GM12873 (cell line): ENCODE data around the gene PLAU.
A peak's percentile ranks its signal among the peaks of the same experiment; 100 is the strongest.

Source experiments
- TF ChIP-seq, protein P1 (sequence below): IDR thresholded peaks from 2 replicates; pipeline ENCODE4 v1.5.1; 2012; ENCODE audit warnings: low read depth, mild to moderate bottlenecking, moderate library complexity, low read length, control low read depth; ENCODE audit not compliant: insufficient read depth; ENCODE audit errors: missing control alignments

PLAU gene

GRCh38 chr10:73866621-73867020, 44.3 kb upstream of the PLAU start:
- TF ChIP-seq, protein P1, sequence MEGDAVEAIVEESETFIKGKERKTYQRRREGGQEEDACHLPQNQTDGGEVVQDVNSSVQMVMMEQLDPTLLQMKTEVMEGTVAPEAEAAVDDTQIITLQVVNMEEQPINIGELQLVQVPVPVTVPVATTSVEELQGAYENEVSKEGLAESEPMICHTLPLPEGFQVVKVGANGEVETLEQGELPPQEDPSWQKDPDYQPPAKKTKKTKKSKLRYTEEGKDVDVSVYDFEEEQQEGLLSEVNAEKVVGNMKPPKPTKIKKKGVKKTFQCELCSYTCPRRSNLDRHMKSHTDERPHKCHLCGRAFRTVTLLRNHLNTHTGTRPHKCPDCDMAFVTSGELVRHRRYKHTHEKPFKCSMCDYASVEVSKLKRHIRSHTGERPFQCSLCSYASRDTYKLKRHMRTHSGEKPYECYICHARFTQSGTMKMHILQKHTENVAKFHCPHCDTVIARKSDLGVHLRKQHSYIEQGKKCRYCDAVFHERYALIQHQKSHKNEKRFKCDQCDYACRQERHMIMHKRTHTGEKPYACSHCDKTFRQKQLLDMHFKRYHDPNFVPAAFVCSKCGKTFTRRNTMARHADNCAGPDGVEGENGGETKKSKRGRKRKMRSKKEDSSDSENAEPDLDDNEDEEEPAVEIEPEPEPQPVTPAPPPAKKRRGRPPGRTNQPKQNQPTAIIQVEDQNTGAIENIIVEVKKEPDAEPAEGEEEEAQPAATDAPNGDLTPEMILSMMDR: no peak

GRCh38 chr10:73867126-73867807, 43.7 kb upstream of the PLAU start:
- TF ChIP-seq, protein P1: no peak

GRCh38 chr10:73867871-73868631, 42.9 kb upstream of the PLAU start:
- TF ChIP-seq, protein P1: no peak

DNA sequence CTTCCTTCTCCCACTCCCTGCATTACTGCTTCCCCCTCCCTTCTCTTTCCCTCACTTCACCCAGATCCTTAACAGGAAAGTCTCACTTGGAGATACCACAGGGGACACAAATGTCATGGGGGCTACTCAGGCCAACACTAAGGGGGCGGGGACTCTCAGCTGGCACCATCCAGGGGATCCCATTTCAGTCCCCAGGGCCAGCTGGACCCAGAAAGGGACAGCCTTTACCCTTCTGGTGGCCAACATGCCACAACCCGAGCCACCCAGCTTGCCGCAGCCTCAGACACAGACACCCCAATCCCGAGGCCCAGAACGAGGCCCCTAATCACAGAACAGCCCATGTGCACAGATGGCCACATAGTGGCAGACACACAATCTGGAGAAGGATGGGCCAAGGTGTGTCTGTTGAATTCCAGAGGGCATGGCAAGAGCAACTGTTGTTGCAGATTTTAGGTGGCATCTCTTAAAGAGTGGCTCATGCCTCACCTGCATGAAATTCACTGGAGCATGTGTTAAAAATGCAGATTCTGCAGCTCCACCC, 42.2 kb upstream of the PLAU start:
- TF ChIP-seq, protein P1: no peak

DNA sequence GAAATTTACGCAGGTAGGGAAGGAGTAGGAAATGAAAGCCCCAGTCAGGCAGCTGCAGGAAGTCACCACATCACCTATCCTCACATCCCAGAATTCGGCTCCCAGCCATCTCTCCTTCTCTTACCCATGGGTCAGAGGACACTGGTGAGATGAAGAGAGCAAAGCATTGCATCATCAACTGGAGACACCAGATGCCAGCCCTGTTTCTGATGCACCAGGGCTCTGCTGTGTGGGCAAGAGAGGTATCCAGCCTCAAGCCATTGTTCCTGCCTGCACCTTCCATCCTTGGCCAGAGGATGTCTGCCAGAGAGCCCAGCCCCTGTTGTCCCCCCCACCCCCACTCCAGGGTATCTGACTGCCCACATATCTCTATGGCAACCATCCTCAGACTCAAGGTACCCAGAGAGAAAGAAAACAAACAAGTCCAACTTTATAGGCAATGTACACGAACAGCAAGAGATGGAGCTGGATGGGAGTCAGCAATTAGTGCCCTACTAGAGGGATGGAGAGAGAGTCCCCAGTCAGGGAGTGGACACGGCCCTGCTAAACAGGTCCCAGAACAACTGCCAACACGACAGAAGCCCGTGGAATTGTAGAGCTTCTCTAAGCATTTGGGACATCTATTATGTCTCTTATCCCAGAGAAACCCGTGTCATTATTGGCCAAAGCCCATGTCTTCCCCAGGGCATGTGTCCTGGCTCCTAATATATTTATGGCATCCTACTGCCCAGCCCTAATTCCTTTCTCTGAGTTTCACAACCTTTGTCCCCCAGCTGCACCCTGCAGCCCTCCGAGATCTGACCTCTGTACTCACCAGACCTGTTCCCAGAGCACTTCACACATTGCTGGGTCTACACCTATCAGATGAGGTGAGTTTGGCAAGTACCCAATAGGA, 39.4 kb upstream of the PLAU start:
- TF ChIP-seq, protein P1: no peak

GRCh38 chr10:73872190-73872710, 38.7 kb upstream of the PLAU start:
- TF ChIP-seq, protein P1: peak; percentile 13
